ENCODE measurements around the gene ATAD2B.

- no peak for TF ChIP-seq CTCF (conservative IDR thresholded peaks at IDR 0.05; ENCODE audit: low read depth, low read length)
- TF ChIP-seq EZH2 (IDR thresholded peaks at IDR 0.05; ENCODE audit: low read length, unreplicated experiment): no peak
These were observed 66.9 kb downstream of the ATAD2B start for GRCh38 chr2:23859983-23860382.

Data from PC-3 (cell line).